ENCODE measurements around the gene MED12L.

The MED12L gene

DNA sequence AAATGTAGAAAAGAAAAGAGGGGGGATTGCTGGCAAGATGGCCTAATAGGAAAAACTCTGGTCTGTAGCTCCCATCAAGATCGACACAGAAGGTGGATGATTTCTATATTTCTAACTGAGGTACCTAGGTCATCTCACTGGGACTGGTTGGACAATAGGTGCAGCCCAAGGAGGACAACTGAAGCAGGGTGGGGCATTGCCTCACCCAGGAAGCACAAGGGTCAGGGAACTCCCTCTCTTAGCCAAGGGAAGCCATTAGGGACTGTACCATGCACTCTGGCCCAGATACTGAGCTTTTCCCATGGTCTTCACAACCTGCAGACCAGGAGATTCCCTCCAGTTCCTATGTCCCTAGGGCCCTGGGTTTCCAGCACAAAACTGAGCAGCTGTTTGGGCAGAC, 398.0 kb downstream of the MED12L start:
- no peak for DNase-seq (ENCODE audit: extremely low read depth, low read depth)
- TF ChIP-seq CTCF (IDR thresholded peaks at IDR 0.05; ENCODE audit: low read depth, low read length, missing control alignments), result no peak
- H3K4me3 ChIP-seq (replicated peaks; ENCODE audit: low read depth, low read length), result no peak overlapping the region

DNA sequence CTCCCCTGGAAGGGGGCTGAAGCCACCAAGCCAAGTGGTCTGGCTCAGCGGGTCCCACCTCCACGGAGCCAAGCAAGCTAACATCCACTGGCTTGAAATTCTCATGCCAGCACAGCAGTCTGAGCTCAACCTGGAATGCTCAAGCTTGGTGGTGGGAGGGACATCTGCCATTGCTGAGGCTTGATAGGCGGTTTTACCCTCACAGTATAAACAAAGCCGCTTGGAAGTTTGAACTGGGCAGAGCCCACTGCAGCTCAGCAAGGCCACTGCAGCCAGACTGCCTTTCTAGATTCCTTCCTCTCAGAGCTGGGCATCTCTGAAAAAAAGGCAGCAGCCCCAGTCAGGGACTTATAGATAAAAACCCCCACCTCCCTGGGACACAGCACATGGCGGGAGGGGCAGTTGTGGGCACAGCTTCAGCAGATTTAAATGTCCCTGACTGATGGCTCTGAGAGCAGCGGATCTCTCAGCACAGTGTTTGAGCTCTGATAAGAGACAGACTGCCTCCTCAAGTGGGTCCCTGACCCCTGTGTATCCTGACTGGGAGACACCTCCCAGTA, 398.6 kb downstream of the MED12L start:
- no peak for DNase-seq (ENCODE audit: extremely low read depth, low read depth)
- no peak for TF ChIP-seq CTCF (IDR thresholded peaks at IDR 0.05; ENCODE audit: low read depth, low read length, missing control alignments)
- H3K4me3 ChIP-seq (replicated peaks; ENCODE audit: low read depth, low read length), result no peak overlapping the region
